ENCODE results near the gene SLC47A2. TPM values are rescaled to one million over a fixed set of nuclear protein-coding genes. Genes with fewer than 3 reads are reported as not detected.

The SLC47A2 gene
- total and polyA plus RNA-seq, 2 of the 13 experiments (the other 11 are each of a cell fraction or from before 2014, with no cell fraction given): 0.04 TPM; not detected in 1

- Histone ChIP-seq H3K4me3 (replicated peaks in 1 of 3; ENCODE audit: insufficient read depth in 1 of 3, low read depth in 2 of 3, low read length in 3 of 3) (no peak overlapping the region), H3K4me1 (ENCODE audit: insufficient read depth, low read length) (peaks cover 23% of the 10 kb centered on the region), H3K9ac (ENCODE audit: insufficient read depth, low read depth, low read length) (no peak overlapping the region), H3K27ac (ENCODE audit: extremely low read length, insufficient read depth, low read length) (no peak overlapping the region), H2AFZ (ENCODE audit: low read length) (no peak overlapping the region), H3K9me3 (ENCODE audit: low read length) (no peaks in the 10 kb centered on the region), H3K4me2 (ENCODE audit: low read depth, low read length) (no peak overlapping the region), H3K79me2 (ENCODE audit: insufficient read depth, low read length) (no peaks in the 10 kb centered on the region), H3K36me3 (replicated peaks in 1 of 2; ENCODE audit: control insufficient read depth in 1 of 2, insufficient read depth in 2 of 2, low read length in 2 of 2) (no peaks in the 10 kb centered on the region), H3K27me3 (ENCODE audit: control insufficient read depth in 1 of 2, insufficient read depth in 2 of 2, low read length in 2 of 2) (peaks cover 0 to 5% of the 10 kb centered on the region in 2 experiments; a peak in 1 of 5 replicates), H4K20me1 (ENCODE audit: insufficient read depth, low read length) (no peaks in the 10 kb centered on the region)
- POLR2A ChIA-PET: interaction anchor here (1.5 to 2.8 kb wide), 3 partner anchors 35 to 115 kb away, joined by 5 to 19 read pairs (median 6); partner anchors contain the start of gene ALDH3A2
- ATAC-seq (no peak), FAIRE-seq (no peak), DNase-seq (ENCODE audit: low spot score) (no peak)
- WGBS (ENCODE audit: low lambda C conversion rate): 71% methylated on average over 2 of the region's 2 CpGs
- intact Hi-C loops (cut with micrococcal nuclease; ENCODE audit: unreplicated experiment) (loop anchor here (2.0 to 10.0 kb wide), 4 partner anchors 46 to 255 kb away; partner anchors contain the start of genes ALDH3A2 and SLC47A2), in situ Hi-C loops (cut with HindIII; ENCODE audit: extremely low pct_ligation_motif_present, low pct_unique_long_range_greater_than_20kb) (loop anchor here (10.0 kb wide), 1 partner anchor 399 kb away; the partner anchor contains the start of gene B9D1)
- no TSS peak for BruUV-seq (replicated peaks)
- CTCF ChIA-PET (ENCODE audit: low intra/inter-chr PET ratio, low total read pairs): interaction anchor here (0.6 to 1.8 kb wide), 2 partner anchors 59 to 249 kb away, joined by 3 to 7 read pairs; no protein-coding TSS in a partner anchor
- no peak for TF ChIP-seq ZFX (CRISPR knock-in tag; IDR thresholded peaks at IDR 0.05; ENCODE audit: low read depth)
- no peak for TF ChIP-seq GATAD2A (CRISPR knock-in tag; IDR thresholded peaks at IDR 0.05)
- no peak for TF ChIP-seq TEAD2 (CRISPR knock-in tag; IDR thresholded peaks at IDR 0.05)
- TF ChIP-seq YEATS2 (CRISPR knock-in tag; IDR thresholded peaks at IDR 0.05; ENCODE audit: borderline replicate concordance): no peak
- TF ChIP-seq CSRNP2 (CRISPR knock-in tag; conservative IDR thresholded peaks at IDR 0.05; ENCODE audit: low read depth): no peak
- no peak for TF ChIP-seq ZNF720 (CRISPR knock-in tag; IDR thresholded peaks at IDR 0.05)
- TF ChIP-seq PATZ1 (CRISPR knock-in tag; IDR thresholded peaks at IDR 0.05): no peak
These were observed 47.0 kb upstream of the SLC47A2 start for GRCh38 chr17:19763416-19763815.
